ENCODE results near the gene ITPR3.

DNA sequence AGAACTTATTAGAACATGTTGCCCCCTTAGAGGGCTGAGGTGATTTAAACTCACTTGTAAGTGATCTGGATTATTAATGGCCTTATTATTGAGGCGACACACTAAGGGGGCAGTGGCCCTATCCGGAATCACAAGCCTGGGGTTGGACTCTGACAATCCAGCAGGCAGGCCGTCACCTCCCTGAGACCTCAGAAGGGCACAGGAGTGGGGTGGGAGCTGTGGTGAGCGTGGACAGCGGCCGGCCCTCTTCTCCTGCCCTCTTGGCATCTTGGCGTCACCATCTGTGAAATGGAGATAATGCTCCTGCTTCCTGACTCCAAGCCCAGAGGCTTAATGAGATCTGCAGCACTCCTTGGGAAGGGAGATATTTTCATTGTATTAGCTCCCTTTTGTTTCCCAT lies 106.0 kb downstream of the ITPR3 start:
- no peak for TF ChIP-seq POLR2AphosphoS5 (IDR thresholded peaks at IDR 0.05)
- TF ChIP-seq, protein P1, sequence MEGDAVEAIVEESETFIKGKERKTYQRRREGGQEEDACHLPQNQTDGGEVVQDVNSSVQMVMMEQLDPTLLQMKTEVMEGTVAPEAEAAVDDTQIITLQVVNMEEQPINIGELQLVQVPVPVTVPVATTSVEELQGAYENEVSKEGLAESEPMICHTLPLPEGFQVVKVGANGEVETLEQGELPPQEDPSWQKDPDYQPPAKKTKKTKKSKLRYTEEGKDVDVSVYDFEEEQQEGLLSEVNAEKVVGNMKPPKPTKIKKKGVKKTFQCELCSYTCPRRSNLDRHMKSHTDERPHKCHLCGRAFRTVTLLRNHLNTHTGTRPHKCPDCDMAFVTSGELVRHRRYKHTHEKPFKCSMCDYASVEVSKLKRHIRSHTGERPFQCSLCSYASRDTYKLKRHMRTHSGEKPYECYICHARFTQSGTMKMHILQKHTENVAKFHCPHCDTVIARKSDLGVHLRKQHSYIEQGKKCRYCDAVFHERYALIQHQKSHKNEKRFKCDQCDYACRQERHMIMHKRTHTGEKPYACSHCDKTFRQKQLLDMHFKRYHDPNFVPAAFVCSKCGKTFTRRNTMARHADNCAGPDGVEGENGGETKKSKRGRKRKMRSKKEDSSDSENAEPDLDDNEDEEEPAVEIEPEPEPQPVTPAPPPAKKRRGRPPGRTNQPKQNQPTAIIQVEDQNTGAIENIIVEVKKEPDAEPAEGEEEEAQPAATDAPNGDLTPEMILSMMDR (IDR thresholded peaks at IDR 0.05), result no peak
